Skin of body (tissue), 3 donors: Measurements from ENCODE around the gene RABL6. TPM values are rescaled to one million over a fixed set of nuclear protein-coding genes. Genes with fewer than 3 reads are reported as not detected.
"Not testable (repeated sequence)": the region's sequence is repeated elsewhere in the genome, so short reads cannot be mapped to it uniquely, and the experiment has no call there.

Source experiments
- DNase-seq: peaks from one replicate; lab custom pipeline; 2025; lab: John Stamatoyannopoulos, UW
- small RNA-seq: library from RNA; depleted of rRNA; stranded (forward); fragments of <200 nt; gene quantifications from one replicate; pipeline ENCODE3, GENCODE V24; 2014; ENCODE audit warnings: low replicate concordance
- total RNA-seq: library from RNA; depleted of rRNA; stranded (reverse); fragments of >200 nt; gene quantifications from one replicate; pipeline ENCODE4 v1.2.3, GENCODE V29; 2014

Gene RABL6
- total RNA-seq, 1 donor from 2014 or later, result 28.0 TPM

- no peak for DNase-seq
Observed at GRCh38 chr9:136876476-136876875, 68.7 kb downstream of the RABL6 start.

- no peak for DNase-seq
Observed at GRCh38 chr9:136880651-136881050, 72.9 kb downstream of the RABL6 start.

- DNase-seq, result no peak
Observed at GRCh38 chr9:136881691-136882108, 74.0 kb downstream of the RABL6 start.

GRCh38 chr9:136882109-136882946 lies 74.6 kb downstream of the RABL6 start:
- DNase-seq, result no peak

GRCh38 chr9:136882947-136883283 lies 75.2 kb downstream of the RABL6 start:
- DNase-seq, result not testable (repeated sequence)

- not testable (repeated sequence) for DNase-seq
Observed at GRCh38 chr9:136883670-136884069, 75.9 kb downstream of the RABL6 start.

GRCh38 chr9:136885950-136886578 lies 78.3 kb downstream of the RABL6 start, which contains the start of gene TRAF2:
Gene TRAF2, plus strand, starts transcription at chr9:136886516. Its CDS starts 12,225 bp downstream, at chr9:136898741.
- peak; percentile 96 for DNase-seq

- no peak for DNase-seq
Observed at GRCh38 chr9:136886610-136887597, 79.2 kb downstream of the RABL6 start.

GRCh38 chr9:136888454-136888853 lies 80.7 kb downstream of the RABL6 start:
- no peak for DNase-seq

GRCh38 chr9:136889858-136890257 lies 82.1 kb downstream of the RABL6 start:
- no peak for DNase-seq

- DNase-seq, result no peak
Observed at GRCh38 chr9:136890661-136891060, 82.9 kb downstream of the RABL6 start.

Small RNA genes lying within 50 kb of the gene (small RNA-seq; reads per million reads assigned to genes)
- gene AL355987.2 (not detected), gene ATP6V1G1P3 (not detected), gene MIR4292 (not detected), gene MIR4479 (not detected)

Other genes with a start within 250 kb of the RABL6 start
- gene EGFL7, start 145.0 kb upstream of the RABL6 start, total RNA-seq, result 29.0 TPM
- 45.4 TPM for gene AGPAT2, start 120.5 kb upstream of the RABL6 start, total RNA-seq
- gene DIPK1B, start 95.4 kb upstream of the RABL6 start, total RNA-seq, result 7.0 TPM
- gene LCN10, start 65.0 kb upstream of the RABL6 start, total RNA-seq, result not detected
- gene LCN6, start 59.4 kb upstream of the RABL6 start, total RNA-seq, result not detected
- 0.20 TPM for gene LCN8, start 49.7 kb upstream of the RABL6 start, total RNA-seq
- gene LCN15, start 43.4 kb upstream of the RABL6 start, total RNA-seq, result not detected
- 31.9 TPM for gene TMEM141, start 16.6 kb upstream of the RABL6 start, total RNA-seq
- gene CCDC183, start 11.6 kb upstream of the RABL6 start, total RNA-seq, result 0.59 TPM
- 0.79 TPM for gene AJM1, start 34.5 kb downstream of the RABL6 start, total RNA-seq
- 70.4 TPM for gene PHPT1, start 41.5 kb downstream of the RABL6 start, total RNA-seq
- gene MAMDC4, start 44.4 kb downstream of the RABL6 start, total RNA-seq, result 2.5 TPM
- gene EDF1, start 58.4 kb downstream of the RABL6 start, total RNA-seq, result 165 TPM
- gene TRAF2, start 78.6 kb downstream of the RABL6 start, total RNA-seq, result 7.8 TPM
- 38.8 TPM for gene FBXW5, start 136.8 kb downstream of the RABL6 start, total RNA-seq
- not detected for gene C8G, start 137.3 kb downstream of the RABL6 start, total RNA-seq
- not detected for gene LCN12, start 144.3 kb downstream of the RABL6 start, total RNA-seq
- 15.3 TPM for gene PTGDS, start 169.6 kb downstream of the RABL6 start, total RNA-seq
- gene LCNL1, start 175.0 kb downstream of the RABL6 start, total RNA-seq, result 0.20 TPM
- 13.0 TPM for gene PAXX, start 184.5 kb downstream of the RABL6 start, total RNA-seq
- 12.7 TPM for gene CLIC3, start 188.6 kb downstream of the RABL6 start, total RNA-seq
- gene ABCA2, start 220.3 kb downstream of the RABL6 start, total RNA-seq, result 13.6 TPM
- gene FUT7, start 224.1 kb downstream of the RABL6 start, total RNA-seq, result 0.39 TPM
- gene NPDC1, start 238.2 kb downstream of the RABL6 start, total RNA-seq, result 15.4 TPM
- gene ENTPD2, start 246.1 kb downstream of the RABL6 start, total RNA-seq, result 8.0 TPM